Raji (cell line): ENCODE data around the gene PLCB4.

Source experiments
- POLR2A ChIP-seq: IDR thresholded peaks from 2 replicates; pipeline ENCODE4 v1.6.1; 2011; ENCODE audit warnings: low read depth, low read length, control low read depth; ENCODE audit not compliant: insufficient read depth

Gene PLCB4

GRCh38 chr20:9298906-9299305 lies 230.0 kb downstream of the PLCB4 start:
- no peak for TF ChIP-seq POLR2A

DNA sequence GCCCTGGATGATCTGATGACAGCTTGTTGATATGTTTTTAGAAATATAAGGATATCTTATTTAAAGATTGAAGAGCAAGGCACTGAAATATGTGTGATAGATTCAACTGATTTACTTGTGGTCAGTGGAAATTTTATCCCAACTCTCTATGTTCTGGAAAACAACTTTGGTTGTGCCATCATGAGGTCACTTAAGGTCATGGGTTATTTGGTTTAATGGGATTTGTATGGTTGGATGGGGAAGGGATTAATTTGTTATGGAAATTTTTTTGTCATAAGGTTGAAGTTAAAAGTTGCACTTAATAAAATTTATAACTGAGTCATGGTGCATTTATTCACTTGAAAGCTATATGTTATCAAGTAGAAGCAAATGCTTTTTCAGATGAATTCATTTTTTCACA lies 231.2 kb downstream of the PLCB4 start:
- no peak for TF ChIP-seq POLR2A

DNA sequence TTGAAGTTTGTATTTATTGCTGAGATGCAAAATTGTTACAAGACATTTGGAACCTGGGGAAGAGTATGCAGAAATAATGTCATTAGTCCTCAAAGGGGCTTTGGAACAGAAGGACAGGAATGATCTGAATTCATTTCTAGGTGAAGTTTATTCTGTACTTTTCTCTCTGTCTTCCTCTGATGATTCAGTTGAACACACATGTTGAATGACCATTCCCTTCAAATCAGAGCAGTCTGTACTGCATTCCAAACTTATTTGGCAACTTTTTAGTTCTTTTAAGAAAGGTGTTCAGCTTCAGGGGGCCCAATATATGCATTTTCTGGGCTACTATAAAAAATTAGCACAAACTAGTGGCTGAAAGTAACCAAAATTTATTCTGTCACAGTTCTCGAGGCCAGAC lies 231.6 kb downstream of the PLCB4 start:
- TF ChIP-seq POLR2A: no peak

DNA sequence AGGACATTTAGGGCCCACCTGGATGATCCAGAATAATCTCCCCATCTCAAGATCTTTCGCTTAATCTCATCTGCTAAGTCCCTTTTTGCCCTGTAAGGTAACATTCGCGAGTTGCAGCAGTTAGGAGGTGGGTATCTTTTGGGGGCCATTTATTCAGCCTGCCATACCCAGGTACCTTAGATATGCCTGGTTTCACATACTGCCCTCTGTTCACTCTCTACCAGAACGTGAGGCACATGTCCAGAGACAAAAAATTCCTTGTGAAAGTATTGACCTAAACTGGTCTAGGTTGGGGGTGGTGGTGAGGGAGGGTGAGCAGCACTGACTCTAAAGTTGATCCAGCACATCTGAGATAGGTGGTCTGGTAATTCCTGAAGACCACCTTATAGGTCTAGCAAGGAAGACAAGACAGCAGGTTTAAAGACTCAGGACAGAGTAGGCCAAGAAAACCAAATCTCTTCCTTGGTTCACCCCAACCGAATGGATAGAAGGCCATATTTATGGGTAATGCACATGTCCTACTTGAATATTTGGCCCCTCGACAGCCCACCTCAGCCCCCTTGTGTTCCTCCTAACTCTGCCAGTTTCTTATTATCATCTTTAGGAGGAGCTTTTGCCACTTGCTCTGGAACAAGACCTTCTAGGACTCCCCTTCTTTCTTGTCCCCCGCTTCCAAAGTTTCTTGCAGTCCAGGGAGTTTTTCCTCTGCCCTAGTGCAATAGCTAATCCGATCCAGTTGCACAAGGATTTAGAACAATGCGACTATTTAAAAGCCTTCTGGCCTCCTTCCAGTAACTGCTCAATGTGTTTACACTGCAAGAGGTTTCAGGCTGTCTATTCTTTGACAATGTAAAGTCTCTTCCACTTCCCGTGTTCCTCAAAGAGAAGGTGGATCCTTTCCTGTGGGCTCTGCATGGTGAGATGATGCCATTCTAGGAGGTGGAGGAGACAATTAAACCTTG lies 232.5 kb downstream of the PLCB4 start:
- TF ChIP-seq POLR2A: no peak

GRCh38 chr20:9302091-9302462 lies 233.2 kb downstream of the PLCB4 start:
- no peak for TF ChIP-seq POLR2A

DNA sequence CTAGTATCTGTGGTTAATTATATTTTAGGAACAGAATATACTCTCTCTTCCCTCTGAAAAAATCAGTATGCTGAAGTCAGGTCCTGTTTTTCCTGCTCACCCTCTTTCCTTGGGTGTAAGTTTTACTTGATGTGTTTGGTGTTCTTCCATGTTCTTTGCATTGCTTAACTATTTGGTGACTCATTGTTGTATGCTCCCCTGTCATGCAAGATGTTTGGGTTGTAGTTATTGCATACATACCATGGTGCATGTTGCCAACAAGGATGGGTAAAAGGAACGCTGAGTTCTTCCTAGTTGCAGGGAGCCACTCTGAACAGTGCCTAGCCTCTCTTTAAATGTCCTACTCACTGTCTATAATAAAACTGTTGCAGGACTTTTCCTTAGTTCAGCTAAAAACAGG lies 237.6 kb downstream of the PLCB4 start:
- TF ChIP-seq POLR2A: no peak

- TF ChIP-seq POLR2A: no peak
These were observed 239.2 kb downstream of the PLCB4 start for GRCh38 chr20:9308056-9308455.

GRCh38 chr20:9311132-9311531 lies 242.2 kb downstream of the PLCB4 start:
- TF ChIP-seq POLR2A: no peak

- no peak for TF ChIP-seq POLR2A
These were observed 250.9 kb downstream of the PLCB4 start for GRCh38 chr20:9319687-9320384.

- TF ChIP-seq POLR2A: no peak
These were observed 252.1 kb downstream of the PLCB4 start for GRCh38 chr20:9321007-9321406.

DNA sequence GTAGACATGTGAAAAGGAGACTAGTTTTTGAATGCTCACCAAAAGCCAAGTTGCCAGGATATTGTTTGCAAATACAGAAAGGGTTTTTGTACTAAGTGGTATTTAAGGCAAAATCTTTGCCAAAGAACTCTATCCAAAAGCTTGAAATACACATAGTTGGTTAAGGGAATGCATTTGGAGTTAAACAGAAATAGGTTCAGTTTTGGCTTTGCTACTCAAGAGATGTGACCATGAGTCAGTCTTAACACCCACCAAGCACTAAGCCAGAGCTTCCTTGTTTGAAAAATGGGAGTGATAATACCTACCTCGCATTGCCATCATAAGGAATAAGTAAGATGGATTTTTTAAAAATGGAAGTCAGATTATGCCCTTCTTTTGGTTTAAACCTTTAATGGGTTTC lies 253.8 kb downstream of the PLCB4 start:
- TF ChIP-seq POLR2A: no peak

DNA sequence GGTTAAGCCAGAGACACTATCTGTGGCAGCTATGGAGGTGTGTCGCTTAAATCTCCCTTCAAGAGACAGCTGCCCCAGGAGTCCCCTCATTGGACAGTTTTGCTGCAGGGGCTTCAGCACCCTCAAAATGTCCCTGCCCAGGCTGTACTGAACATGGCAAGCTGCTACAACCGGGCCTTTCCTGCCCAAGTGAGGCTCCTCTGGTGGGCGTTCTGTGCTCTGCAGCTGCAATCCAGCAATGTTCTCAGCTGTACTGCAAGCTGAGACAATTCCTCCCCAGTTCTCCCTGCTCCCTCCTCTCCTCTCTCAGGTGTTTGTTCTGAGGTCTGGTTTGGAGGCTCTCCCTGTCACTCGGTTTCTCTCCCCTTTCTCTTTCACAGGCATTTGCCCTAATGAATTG lies 254.7 kb downstream of the PLCB4 start:
- no peak for TF ChIP-seq POLR2A

- no peak for TF ChIP-seq POLR2A
These were observed 260.6 kb downstream of the PLCB4 start for GRCh38 chr20:9329355-9330101.

DNA sequence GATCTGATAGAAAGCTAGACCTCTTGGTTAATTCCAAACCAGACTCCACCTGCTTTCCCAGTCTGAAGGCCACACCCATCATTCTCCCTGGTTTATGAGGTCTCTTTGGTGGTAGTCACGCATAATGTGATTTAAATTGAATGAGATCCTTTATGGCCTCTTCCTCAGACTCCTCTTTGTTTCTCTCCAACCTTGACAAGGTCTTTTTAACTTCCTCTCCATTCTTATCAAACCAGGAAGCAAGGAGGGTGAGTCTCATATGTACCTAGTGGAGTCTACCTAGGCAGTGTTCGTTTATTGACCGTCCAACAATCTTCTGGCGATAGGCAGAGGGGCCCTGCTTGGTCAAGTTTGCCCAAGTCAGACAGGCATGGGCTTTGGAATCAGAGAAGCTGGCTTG lies 261.3 kb downstream of the PLCB4 start:
- no peak for TF ChIP-seq POLR2A

DNA sequence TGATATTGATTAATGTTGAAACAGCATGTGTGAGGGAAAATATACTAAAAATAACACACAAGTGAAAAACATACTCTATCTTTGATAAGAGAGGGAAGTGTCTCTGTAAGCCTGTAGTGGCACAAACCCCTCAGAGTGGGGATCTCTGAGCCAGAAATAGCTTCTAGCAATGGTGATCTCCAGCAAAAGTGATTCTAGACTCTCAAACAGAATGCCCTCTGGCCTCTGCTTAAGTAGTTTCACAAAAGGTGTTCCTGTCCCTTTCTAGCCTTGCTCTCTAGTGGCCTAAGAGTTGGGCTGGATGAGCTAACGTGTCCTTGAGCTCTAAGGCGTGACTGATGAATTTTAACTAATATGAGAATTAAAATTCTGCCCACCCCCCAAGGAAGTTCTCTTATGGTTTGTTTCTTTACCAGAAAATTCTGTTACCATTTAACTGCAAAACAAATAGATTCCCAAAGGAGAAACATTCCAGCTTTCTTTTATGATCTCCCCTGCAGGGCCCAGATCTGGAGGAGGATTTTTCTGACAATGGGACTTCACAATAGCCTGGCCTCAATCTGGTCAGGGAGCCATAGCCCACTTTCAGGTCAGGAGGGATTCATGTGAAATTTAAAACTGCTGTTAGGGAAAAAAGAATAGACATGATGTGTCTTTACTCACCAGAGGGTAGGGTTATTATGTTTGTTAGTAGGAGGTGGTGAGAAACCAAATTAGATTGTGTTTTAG lies 263.0 kb downstream of the PLCB4 start:
- no peak for TF ChIP-seq POLR2A

GRCh38 chr20:9332791-9333479 lies 264.0 kb downstream of the PLCB4 start:
- TF ChIP-seq POLR2A: no peak
